Endothelial cell of umbilical vein (primary cell): ENCODE measurements around the gene SECISBP2.

Experiments
- EZH2 ChIP-seq: IDR thresholded peaks from 2 replicates; pipeline ENCODE4 v1.6.1; 2012; ENCODE audit warnings: borderline replicate concordance, low read depth, mild to moderate bottlenecking, moderate library complexity, low read length, inconsistent platforms; ENCODE audit not compliant: severe bottlenecking
- GATA2 ChIP-seq: IDR thresholded peaks from 2 replicates; pipeline ENCODE4 v1.7.0; 2011; ENCODE audit warnings: low read depth, mild to moderate bottlenecking, moderate library complexity, mixed read lengths, low read length; ENCODE audit not compliant: insufficient read length, insufficient read depth
- JUN ChIP-seq: IDR thresholded peaks from 2 replicates; pipeline ENCODE4 v1.6.1; 2011; ENCODE audit warnings: borderline replicate concordance, low read depth; ENCODE audit not compliant: insufficient read length, insufficient read depth
- POLR2A ChIP-seq: IDR thresholded peaks from 2 replicates; pipeline ENCODE4 v1.6.1; 2012; ENCODE audit warnings: low read depth, mild to moderate bottlenecking, control low read depth, low read length
- TF ChIP-seq, protein P1 (sequence below), 2 donors: IDR thresholded peaks; 1 replicate in 1 of 2; 2 replicates in 1 of 2; pipeline ENCODE4 v1.5.1; 2011; ENCODE audit warnings: low read length in 2 of 2, mild to moderate bottlenecking in 2 of 2, moderate library complexity in 2 of 2, control low read depth in 1 of 2, inconsistent platforms in 1 of 2, low read depth in 1 of 2; ENCODE audit not compliant: insufficient read depth in 1 of 2; ENCODE audit errors: extremely low read depth in 1 of 2
- TF ChIP-seq, protein P2 (sequence below): IDR thresholded peaks from 2 replicates; pipeline ENCODE4 v1.6.1; 2011; ENCODE audit not compliant: insufficient read depth, insufficient read length

GRCh38 chr9:89390068-89390555, 71.8 kb downstream of the SECISBP2 start:
- TF ChIP-seq EZH2 (no peak), JUN (no peak), GATA2 (no peak), POLR2A (no peak)
- TF ChIP-seq, protein P1, sequence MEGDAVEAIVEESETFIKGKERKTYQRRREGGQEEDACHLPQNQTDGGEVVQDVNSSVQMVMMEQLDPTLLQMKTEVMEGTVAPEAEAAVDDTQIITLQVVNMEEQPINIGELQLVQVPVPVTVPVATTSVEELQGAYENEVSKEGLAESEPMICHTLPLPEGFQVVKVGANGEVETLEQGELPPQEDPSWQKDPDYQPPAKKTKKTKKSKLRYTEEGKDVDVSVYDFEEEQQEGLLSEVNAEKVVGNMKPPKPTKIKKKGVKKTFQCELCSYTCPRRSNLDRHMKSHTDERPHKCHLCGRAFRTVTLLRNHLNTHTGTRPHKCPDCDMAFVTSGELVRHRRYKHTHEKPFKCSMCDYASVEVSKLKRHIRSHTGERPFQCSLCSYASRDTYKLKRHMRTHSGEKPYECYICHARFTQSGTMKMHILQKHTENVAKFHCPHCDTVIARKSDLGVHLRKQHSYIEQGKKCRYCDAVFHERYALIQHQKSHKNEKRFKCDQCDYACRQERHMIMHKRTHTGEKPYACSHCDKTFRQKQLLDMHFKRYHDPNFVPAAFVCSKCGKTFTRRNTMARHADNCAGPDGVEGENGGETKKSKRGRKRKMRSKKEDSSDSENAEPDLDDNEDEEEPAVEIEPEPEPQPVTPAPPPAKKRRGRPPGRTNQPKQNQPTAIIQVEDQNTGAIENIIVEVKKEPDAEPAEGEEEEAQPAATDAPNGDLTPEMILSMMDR (IDR thresholded peaks at IDR 0.05; ENCODE audit: extremely low read depth in 1 of 2, insufficient read depth in 1 of 2, low read depth in 1 of 2, low read length in 2 of 2), result no peak
- TF ChIP-seq, protein P2, sequence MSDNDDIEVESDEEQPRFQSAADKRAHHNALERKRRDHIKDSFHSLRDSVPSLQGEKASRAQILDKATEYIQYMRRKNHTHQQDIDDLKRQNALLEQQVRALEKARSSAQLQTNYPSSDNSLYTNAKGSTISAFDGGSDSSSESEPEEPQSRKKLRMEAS, result no peak
